Middle frontal gyrus (tissue), 1 donor: ENCODE measurements around the gene PPP2CA.
"Not testable (repeated sequence)": the region's sequence is repeated elsewhere in the genome, so short reads cannot be mapped to it uniquely, and the experiment has no call there.

ENCODE experiments used
- DNase-seq: peaks from one replicate; pipeline ENCODE4 v3.0.0-alpha.2; 2015; ENCODE audit warnings: low spot score; ENCODE audit errors: extremely low spot score

PPP2CA gene

DNA sequence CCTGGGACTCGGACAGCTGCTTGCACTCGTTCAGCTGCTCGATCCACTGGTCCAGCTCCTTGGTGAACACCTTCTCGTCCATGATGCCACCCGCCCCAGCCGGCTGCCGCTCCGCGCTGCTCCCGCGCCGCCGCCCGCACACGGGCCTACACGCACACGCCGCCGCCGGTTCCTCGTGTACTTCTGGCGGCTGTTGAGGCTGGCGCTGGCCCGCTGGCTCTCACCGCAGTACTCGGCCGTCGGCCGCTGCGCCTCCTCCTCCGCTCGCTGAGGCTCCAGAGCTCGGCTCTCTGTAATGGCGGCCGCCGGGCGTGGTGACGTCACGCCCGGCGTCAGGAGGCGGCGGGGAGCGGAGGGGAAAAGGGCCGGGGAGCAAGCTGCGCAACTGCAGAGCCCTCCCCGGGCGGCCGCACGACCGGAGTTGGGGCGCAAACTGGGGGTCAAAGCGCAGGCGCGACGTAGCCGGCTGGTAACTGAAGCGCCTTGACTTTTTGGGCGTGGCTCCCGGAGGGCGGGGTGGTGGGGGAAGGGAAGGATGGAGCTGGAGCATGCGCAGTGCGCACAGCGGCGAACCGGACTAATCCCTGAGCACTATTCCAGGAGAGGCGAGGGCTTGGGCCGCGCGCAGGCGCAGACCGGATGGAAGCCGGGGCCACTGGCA, at the start of gene PPP2CA:
Gene PPP2CA (minus strand): TSS at position 294 of the 661 bp plus-strand sequence. CDS start 212 bp downstream, at position 82.
- DNase-seq: peak; percentile 95

GRCh38 chr5:134273642-134274395, 47.9 kb upstream of the PPP2CA start:
- no peak for DNase-seq

- no peak for DNase-seq
Measured at GRCh38 chr5:134271059-134271458, 45.2 kb upstream of the PPP2CA start.

GRCh38 chr5:134268919-134269318, 43.0 kb upstream of the PPP2CA start:
- DNase-seq: no peak

- DNase-seq: no peak
Measured at GRCh38 chr5:134268019-134268601, 42.2 kb upstream of the PPP2CA start.

- no peak for DNase-seq
Measured at GRCh38 chr5:134267366-134268018, 41.6 kb upstream of the PPP2CA start.

GRCh38 chr5:134263801-134264200, 37.9 kb upstream of the PPP2CA start:
- DNase-seq: no peak

DNA sequence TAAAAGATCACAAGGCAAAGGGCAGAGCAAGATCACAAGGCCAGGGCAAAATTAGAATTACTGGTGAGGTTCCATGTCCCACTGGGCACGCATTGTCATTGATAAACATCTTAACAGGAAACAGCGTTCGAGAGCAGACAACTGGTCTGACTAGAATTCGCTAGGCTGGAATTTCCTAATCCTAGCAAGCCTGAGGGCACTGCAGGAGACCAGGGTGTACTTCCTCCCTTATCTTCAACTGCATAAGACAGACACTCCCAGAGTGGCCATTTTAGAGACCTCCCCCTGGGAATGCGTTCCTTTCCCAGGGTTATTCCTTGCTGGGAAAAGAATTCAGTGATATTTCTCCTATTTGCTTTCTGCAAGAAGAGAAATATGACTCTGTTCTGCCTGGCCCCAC, 36.8 kb upstream of the PPP2CA start:
- DNase-seq: not testable (repeated sequence)

GRCh38 chr5:134258896-134259295, 33.0 kb upstream of the PPP2CA start:
- DNase-seq: no peak

GRCh38 chr5:134257176-134257575, 31.3 kb upstream of the PPP2CA start:
- DNase-seq: no peak

GRCh38 chr5:134255418-134256150, 29.7 kb upstream of the PPP2CA start:
- DNase-seq: no peak

DNA sequence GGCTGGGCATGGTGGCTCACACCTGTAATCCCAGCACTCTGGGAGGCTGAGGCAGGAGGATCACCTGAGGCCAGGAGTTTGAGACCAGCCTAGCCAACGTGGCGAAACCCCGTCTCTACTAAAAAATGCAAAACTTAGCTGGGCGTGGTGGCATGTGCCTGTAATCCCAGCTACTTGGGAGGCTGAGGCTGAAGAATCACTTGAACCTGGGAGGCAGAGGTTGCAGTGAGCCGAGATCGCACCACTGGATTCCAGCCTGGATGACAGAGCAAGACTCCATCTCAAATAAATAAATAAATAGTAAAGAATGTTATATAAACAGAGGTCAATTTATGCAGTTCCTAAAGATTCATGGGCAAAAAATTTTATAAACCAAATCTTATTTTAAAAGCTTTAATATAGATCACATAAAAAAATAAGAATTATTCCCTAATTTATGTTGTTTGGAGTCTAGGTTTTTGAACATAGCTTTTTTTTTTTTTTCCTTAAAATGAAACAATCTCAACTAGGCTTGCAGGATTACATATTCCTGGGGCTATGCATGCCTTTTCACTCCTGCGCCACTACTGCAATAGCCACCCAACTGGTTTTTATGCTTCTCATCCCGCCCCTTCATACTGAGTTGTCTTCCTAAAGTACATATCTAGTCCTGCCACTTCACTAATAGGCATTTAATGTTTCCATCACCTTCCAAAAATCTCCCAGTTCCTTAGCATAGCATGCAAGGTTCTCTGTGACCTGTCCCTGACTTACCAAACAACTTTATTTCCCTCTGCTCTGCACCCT, 27.7 kb upstream of the PPP2CA start:
- not testable (repeated sequence) for DNase-seq

GRCh38 chr5:134252671-134253070, 26.8 kb upstream of the PPP2CA start:
- DNase-seq: no peak

- no peak for DNase-seq
Measured at GRCh38 chr5:134250949-134251348, 25.1 kb upstream of the PPP2CA start.

DNA sequence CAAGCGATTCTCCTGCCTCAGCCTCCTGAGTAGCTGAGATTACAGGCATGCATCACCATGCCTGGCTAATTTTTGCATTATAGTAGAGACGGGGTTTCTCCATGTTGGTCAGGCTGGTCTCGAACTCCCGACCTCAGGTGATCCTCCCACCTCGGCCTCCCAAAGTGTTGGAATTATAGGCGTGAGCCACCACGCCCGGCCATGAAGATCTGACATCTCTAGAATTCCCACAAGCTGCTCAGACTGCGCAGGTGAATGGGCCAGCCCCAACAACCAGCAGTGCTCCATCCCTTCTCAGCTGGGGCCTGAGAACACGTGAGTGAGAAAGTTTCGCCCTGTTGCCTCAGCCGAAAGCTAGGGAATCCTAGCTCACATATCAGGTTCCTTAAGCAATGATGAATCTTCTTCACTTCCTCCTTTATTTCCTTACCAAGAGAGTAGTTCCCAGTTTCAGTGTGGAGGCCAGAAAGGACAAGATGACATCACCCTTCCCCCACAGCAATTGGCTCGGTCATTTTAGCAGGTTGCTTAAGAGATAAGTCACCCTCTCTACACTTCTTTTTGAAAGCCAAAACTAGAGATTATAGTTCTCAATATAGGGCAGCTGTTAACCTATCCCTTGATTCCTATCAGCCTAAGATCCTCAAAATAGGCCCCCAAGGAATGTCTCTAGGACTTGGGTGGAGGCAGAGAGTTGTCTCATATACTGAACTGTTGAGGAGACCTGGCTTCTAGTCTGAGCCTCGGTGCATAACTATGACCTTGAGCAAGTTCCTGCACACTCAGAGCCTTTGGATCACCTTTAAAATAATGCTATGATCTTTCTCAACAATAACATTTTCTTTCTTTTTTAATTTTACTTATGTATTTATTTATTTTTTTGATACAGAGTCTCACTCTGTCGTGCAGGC, 23.9 kb upstream of the PPP2CA start:
- no peak for DNase-seq

DNA sequence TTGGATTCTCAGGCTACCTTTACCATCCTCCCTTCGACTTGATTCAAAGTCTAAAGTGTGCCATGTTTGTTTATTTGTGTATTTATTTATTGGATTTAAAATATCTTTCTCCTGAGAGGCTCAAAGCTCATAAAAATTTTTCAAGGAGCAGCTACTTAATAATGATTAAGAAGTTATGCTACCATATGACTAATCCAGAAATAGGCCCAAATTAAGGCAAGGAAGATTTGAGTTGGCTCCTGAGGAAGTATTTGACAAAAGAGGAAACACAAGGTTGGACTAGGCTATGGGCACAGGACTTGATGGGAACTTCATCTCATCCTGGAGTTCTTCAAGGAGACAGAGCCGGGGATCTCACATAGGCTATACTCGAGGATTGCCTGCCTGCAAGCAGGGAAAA, 22.4 kb upstream of the PPP2CA start:
- DNase-seq: no peak

GRCh38 chr5:134247428-134248224, 21.8 kb upstream of the PPP2CA start:
- DNase-seq: no peak

GRCh38 chr5:134246771-134247427, 21.0 kb upstream of the PPP2CA start:
- no peak for DNase-seq
